ENCODE data around the gene PLEK. TPM values are rescaled to one million over a fixed set of nuclear protein-coding genes. Genes with fewer than 3 reads are reported as not detected.

The PLEK gene
- total RNA-seq, 2 donors from 2014 or later: not detected

- H3K4me3 Mint-ChIP-seq: peak overlapping the region; percentile 56
- DNase-seq: no peak
- 1 to 2% methylated on average over 16 to 27 of the region's 27 CpGs for WGBS, 2 experiments (ENCODE audit: insufficient coverage in 1 of 2, insufficient read length in 1 of 2)
- no peaks in the 10 kb centered on the region for H3K9me3 Mint-ChIP-seq
- peaks cover 84% of the 10 kb centered on the region for H3K27me3 ChIP-seq (ENCODE audit: control insufficient read depth, insufficient read depth, low read length, poor library complexity, severe bottlenecking)
- H3K4me1 Mint-ChIP-seq: peaks cover 7% of the 10 kb centered on the region
- H3K9ac ChIP-seq (ENCODE audit: extremely low read depth, low read length, poor library complexity, severe bottlenecking): no peak overlapping the region
- H3K4me3 ChIP-seq (ENCODE audit: low read length): peak overlapping the region; percentile 78
- no peaks in the 10 kb centered on the region for H3K36me3 ChIP-seq (ENCODE audit: control insufficient read depth, insufficient read depth, low read length)
- H3K4me1 ChIP-seq (ENCODE audit: control insufficient read depth, insufficient read depth, low read length): no peaks in the 10 kb centered on the region
- H3K36me3 Mint-ChIP-seq (ENCODE audit: low read depth): no peaks in the 10 kb centered on the region
- peaks cover 70% of the 10 kb centered on the region for H3K27me3 Mint-ChIP-seq (ENCODE audit: insufficient read depth)
- no peak overlapping the region for H3K27ac ChIP-seq (ENCODE audit: low read depth, low read length)
- no peak overlapping the region for H3K27ac Mint-ChIP-seq
- TF ChIP-seq CTCF (conservative IDR thresholded peaks at IDR 0.05): no peak
- H3K9me3 ChIP-seq (ENCODE audit: control insufficient read depth, low read length): no peaks in the 10 kb centered on the region
Observed at GRCh38 chr2:68318914-68319397, 46.1 kb upstream of the PLEK start.

GRCh38 chr2:68319398-68320117, 45.5 kb upstream of the PLEK start, which contains the start of gene CNRIP1:
CNRIP1 (minus strand) TSS chr2:68319949; CDS start chr2:68319400, 549 bp downstream.
- Histone ChIP-seq H3K27me3 (ENCODE audit: control insufficient read depth, insufficient read depth, low read length, poor library complexity, severe bottlenecking) (peaks cover 90% of the 10 kb centered on the region), H3K27ac (ENCODE audit: low read depth, low read length) (no peak within 1 kb of the TSS), H3K9me3 (ENCODE audit: control insufficient read depth, low read length) (no peaks in the 10 kb centered on the region), H3K4me1 (ENCODE audit: control insufficient read depth, insufficient read depth, low read length) (no peaks in the 10 kb centered on the region), H3K9ac (ENCODE audit: extremely low read depth, low read length, poor library complexity, severe bottlenecking) (no peak within 1 kb of the TSS), H3K4me3 (ENCODE audit: low read length) (peak within 1 kb of the TSS; percentile 78), H3K36me3 (ENCODE audit: control insufficient read depth, insufficient read depth, low read length) (no peaks in the 10 kb centered on the region)
- H3K36me3 Mint-ChIP-seq (ENCODE audit: low read depth): no peaks in the 10 kb centered on the region
- peaks cover 7% of the 10 kb centered on the region for H3K4me1 Mint-ChIP-seq
- H3K9me3 Mint-ChIP-seq: no peaks in the 10 kb centered on the region
- H3K27ac Mint-ChIP-seq: no peak within 1 kb of the TSS
- peak; percentile 81 for DNase-seq
- WGBS, 2 experiments (ENCODE audit: insufficient coverage in 1 of 2, insufficient read length in 1 of 2): 0% methylated on average over 9 to 64 of the region's 64 CpGs
- peak within 1 kb of the TSS; percentile 56 for H3K4me3 Mint-ChIP-seq
- peaks cover 73% of the 10 kb centered on the region for H3K27me3 Mint-ChIP-seq (ENCODE audit: insufficient read depth)
- TF ChIP-seq CTCF (conservative IDR thresholded peaks at IDR 0.05): peak; percentile 20

GRCh38 chr2:68320118-68320641, 44.9 kb upstream of the PLEK start:
- H3K9me3 ChIP-seq (ENCODE audit: control insufficient read depth, low read length): no peaks in the 10 kb centered on the region
- H3K36me3 ChIP-seq (ENCODE audit: control insufficient read depth, insufficient read depth, low read length): no peaks in the 10 kb centered on the region
- H3K4me1 ChIP-seq (ENCODE audit: control insufficient read depth, insufficient read depth, low read length): no peaks in the 10 kb centered on the region
- Mint-ChIP-seq H3K27ac (no peak overlapping the region), H3K9me3 (no peaks in the 10 kb centered on the region), H3K4me3 (peak overlapping the region; percentile 56), H3K27me3 (ENCODE audit: insufficient read depth) (peaks cover 73% of the 10 kb centered on the region), H3K36me3 (ENCODE audit: low read depth) (no peaks in the 10 kb centered on the region), H3K4me1 (peaks cover 7% of the 10 kb centered on the region)
- peak; percentile 86 for DNase-seq
- H3K9ac ChIP-seq (ENCODE audit: extremely low read depth, low read length, poor library complexity, severe bottlenecking): no peak overlapping the region
- H3K27me3 ChIP-seq (ENCODE audit: control insufficient read depth, insufficient read depth, low read length, poor library complexity, severe bottlenecking): peaks cover 96% of the 10 kb centered on the region
- no peak overlapping the region for H3K27ac ChIP-seq (ENCODE audit: low read depth, low read length)
- peak overlapping the region; percentile 78 for H3K4me3 ChIP-seq (ENCODE audit: low read length)
- WGBS, 2 experiments (ENCODE audit: insufficient coverage in 1 of 2, insufficient read length in 1 of 2): 0 to 14% methylated on average over 6 to 11 of the region's 11 CpGs
- TF ChIP-seq CTCF (conservative IDR thresholded peaks at IDR 0.05): no peak
